NT2/D1 (cell line): ENCODE measurements around the gene ADAMTS2.

Experiments
- DNase-seq: peaks from one replicate; pipeline ENCODE4 v3.0.0-alpha.2; 2011; ENCODE audit warnings: low read depth, low spot score
- H3K27me3 ChIP-seq: 2 replicates; pipeline ENCODE4 v1.6.0; 2011; ENCODE audit warnings: mild to moderate bottlenecking; ENCODE audit not compliant: insufficient read length, insufficient read depth
- H3K36me3 ChIP-seq: 2 replicates; pipeline ENCODE4 v1.6.1; 2011; ENCODE audit warnings: mild to moderate bottlenecking, low read length, mixed read lengths; ENCODE audit not compliant: insufficient read depth, insufficient read length
- H3K4me1 ChIP-seq: 2 replicates; pipeline ENCODE4 v1.5.1; 2011; ENCODE audit not compliant: insufficient read depth, insufficient read length
- H3K4me3 ChIP-seq: 2 replicates; pipeline ENCODE4 v1.5.1; 2011; ENCODE audit warnings: low read depth; ENCODE audit not compliant: insufficient read length
- H3K9ac ChIP-seq: 2 replicates; pipeline ENCODE4 v1.6.0; 2011; ENCODE audit warnings: low read depth; ENCODE audit not compliant: insufficient read length
- H3K9me3 ChIP-seq: 2 replicates; pipeline ENCODE4 v1.5.1; 2011; ENCODE audit warnings: mild to moderate bottlenecking, low read length; ENCODE audit not compliant: insufficient read depth
- SUZ12 ChIP-seq: IDR thresholded peaks from 2 replicates; pipeline ENCODE4 v1.6.1; 2011; ENCODE audit not compliant: insufficient read length, insufficient read depth; ENCODE audit errors: extremely low read depth
- YY1 ChIP-seq: IDR thresholded peaks from 2 replicates; pipeline ENCODE4 v1.6.1; 2011; ENCODE audit not compliant: insufficient read length, insufficient read depth
- ZNF274 ChIP-seq: IDR thresholded peaks from 2 replicates; pipeline ENCODE4 v1.6.1; 2011; ENCODE audit warnings: mild to moderate bottlenecking, low read depth, low read length

ADAMTS2 gene

GRCh38 chr5:179340465-179340864 is 4.8 kb downstream of the ADAMTS2 start:
- no peak overlapping the region for H3K4me3 ChIP-seq
- H3K36me3 ChIP-seq: no peaks in the 10 kb centered on the region
- no peak for DNase-seq
- H3K9ac ChIP-seq: peak overlapping the region; percentile 50
- no peak for TF ChIP-seq YY1
- no peak for TF ChIP-seq ZNF274
- TF ChIP-seq SUZ12: no peak
- peaks cover 20% of the 10 kb centered on the region for H3K27me3 ChIP-seq
- no peaks in the 10 kb centered on the region for H3K9me3 ChIP-seq
- H3K4me1 ChIP-seq: peaks cover 18% of the 10 kb centered on the region

- no peak overlapping the region for H3K9ac ChIP-seq
- DNase-seq: no peak
- H3K36me3 ChIP-seq: no peaks in the 10 kb centered on the region
- no peaks in the 10 kb centered on the region for H3K9me3 ChIP-seq
- TF ChIP-seq ZNF274: no peak
- TF ChIP-seq SUZ12: no peak
- no peak for TF ChIP-seq YY1
- H3K4me3 ChIP-seq: no peak overlapping the region
- peaks cover 20% of the 10 kb centered on the region for H3K27me3 ChIP-seq
- peaks cover 18% of the 10 kb centered on the region for H3K4me1 ChIP-seq
Observed at GRCh38 chr5:179339996-179340395, 5.3 kb downstream of the ADAMTS2 start.

- Histone ChIP-seq H3K27me3 (peaks cover 16% of the 10 kb centered on the region), H3K36me3 (no peaks in the 10 kb centered on the region), H3K9ac (no peak overlapping the region), H3K4me3 (no peak overlapping the region), H3K9me3 (no peaks in the 10 kb centered on the region), H3K4me1 (peaks cover 19% of the 10 kb centered on the region)
- DNase-seq: no peak
- TF ChIP-seq ZNF274 (no peak), SUZ12 (no peak), YY1 (no peak)
Observed at GRCh38 chr5:179339081-179339480, 6.2 kb downstream of the ADAMTS2 start.

- TF ChIP-seq SUZ12 (no peak), ZNF274 (no peak), YY1 (no peak)
- peaks cover 8% of the 10 kb centered on the region for H3K27me3 ChIP-seq
- H3K4me3 ChIP-seq: no peak overlapping the region
- peaks cover 19% of the 10 kb centered on the region for H3K4me1 ChIP-seq
- H3K36me3 ChIP-seq: no peaks in the 10 kb centered on the region
- no peaks in the 10 kb centered on the region for H3K9me3 ChIP-seq
- no peak for DNase-seq
- peak overlapping the region; percentile 44 for H3K9ac ChIP-seq
Observed at GRCh38 chr5:179337796-179338676, 7.2 kb downstream of the ADAMTS2 start.

- no peaks in the 10 kb centered on the region for H3K36me3 ChIP-seq
- no peaks in the 10 kb centered on the region for H3K9me3 ChIP-seq
- no peak overlapping the region for H3K4me3 ChIP-seq
- TF ChIP-seq SUZ12 (no peak), ZNF274 (no peak), YY1 (no peak)
- peaks cover 21% of the 10 kb centered on the region for H3K4me1 ChIP-seq
- H3K9ac ChIP-seq: peak overlapping the region; percentile 44
- no peak for DNase-seq
- peaks cover under 1% of the 10 kb centered on the region for H3K27me3 ChIP-seq
Observed at GRCh38 chr5:179336871-179337795, 8.1 kb downstream of the ADAMTS2 start.

- Histone ChIP-seq H3K9me3 (no peaks in the 10 kb centered on the region), H3K36me3 (no peaks in the 10 kb centered on the region), H3K4me3 (no peak overlapping the region), H3K27me3 (no peaks in the 10 kb centered on the region), H3K9ac (no peak overlapping the region), H3K4me1 (peaks cover 21% of the 10 kb centered on the region)
- no peak for DNase-seq
- TF ChIP-seq SUZ12 (no peak), ZNF274 (no peak), YY1 (no peak)
Observed at GRCh38 chr5:179336126-179336870, 9.0 kb downstream of the ADAMTS2 start.
